Measurements from ENCODE around the gene C9orf152. TPM values are rescaled to one million over a fixed set of nuclear protein-coding genes. Genes with fewer than 3 reads are reported as not detected.
A peak's percentile ranks its signal among the peaks of the same experiment; 100 is the strongest.

The C9orf152 gene
- total and polyA plus RNA-seq, 10 of the 15 experiments (the other 5 are each of a cell fraction or from before 2014, with no cell fraction given): 0.04 TPM; not detected in 9

GRCh38 chr9:110152704-110153374, 55.1 kb downstream of the C9orf152 start (continued):
- no peak for TF ChIP-seq MTA3 (IDR thresholded peaks at IDR 0.05; ENCODE audit: borderline replicate concordance, low read length)
- TF ChIP-seq PBX3 (IDR thresholded peaks at IDR 0.05; ENCODE audit: insufficient replicate concordance, low read depth, low read length): no peak
- TF ChIP-seq STAT1 (conservative IDR thresholded peaks at IDR 0.05): no peak
- no peak for TF ChIP-seq E4F1 (IDR thresholded peaks at IDR 0.05; ENCODE audit: borderline replicate concordance, partially characterized antibody)
- no peak for TF ChIP-seq KDM1A (IDR thresholded peaks at IDR 0.05; ENCODE audit: borderline replicate concordance)
- no peak for TF ChIP-seq YBX1 (IDR thresholded peaks at IDR 0.05)
- TF ChIP-seq SIX5 (IDR thresholded peaks at IDR 0.05; ENCODE audit: low read depth, low read length, severe bottlenecking): no peak
- TF ChIP-seq IKZF2 (IDR thresholded peaks at IDR 0.05): peak in 1 of 2 experiments; percentile 21; a peak in 1 of 4 replicates
- TF ChIP-seq CREM (IDR thresholded peaks at IDR 0.05; ENCODE audit: low read depth): no peak
- TF ChIP-seq SMAD5 (IDR thresholded peaks at IDR 0.05; ENCODE audit: low read depth): no peak
- no peak for TF ChIP-seq PKNOX1 (IDR thresholded peaks at IDR 0.05)
- peak; percentile 80 for TF ChIP-seq SMC3 (IDR thresholded peaks at IDR 0.05; ENCODE audit: borderline replicate concordance, low read length)
- no peak for TF ChIP-seq CEBPB (IDR thresholded peaks at IDR 0.05; ENCODE audit: borderline replicate concordance in 1 of 2, low read depth in 2 of 2, low read length in 2 of 2)
- TF ChIP-seq NFYB (IDR thresholded peaks at IDR 0.05; ENCODE audit: insufficient read depth, low read depth, low read length): no peak
- TF ChIP-seq BMI1 (IDR thresholded peaks at IDR 0.05; ENCODE audit: borderline replicate concordance): no peak
- TF ChIP-seq TARDBP (IDR thresholded peaks at IDR 0.05; ENCODE audit: borderline replicate concordance): no peak
- TF ChIP-seq NFYA (IDR thresholded peaks at IDR 0.05; ENCODE audit: borderline replicate concordance, low read depth, low read length): no peak
- peak; percentile 57; the same call in 1 of the 2 replicates for TF ChIP-seq TCF7 (IDR thresholded peaks at IDR 0.05; ENCODE audit: borderline replicate concordance)
- no peak for TF ChIP-seq PRDM15 (CRISPR knock-in tag; IDR thresholded peaks at IDR 0.05)
- TF ChIP-seq ASH2L (IDR thresholded peaks at IDR 0.05; ENCODE audit: borderline replicate concordance, low read depth): no peak
- TF ChIP-seq TAF1 (IDR thresholded peaks at IDR 0.05; ENCODE audit: borderline replicate concordance, low read depth, low read length): no peak
- TF ChIP-seq RBBP5 (conservative IDR thresholded peaks at IDR 0.05): no peak
- no peak for TF ChIP-seq POU2F2 (IDR thresholded peaks at IDR 0.05; ENCODE audit: borderline replicate concordance, low read depth, low read length)
- TF ChIP-seq MXI1 (IDR thresholded peaks at IDR 0.05; ENCODE audit: low read depth, low read length): no peak

All from GM12878 (cell line).